ENCODE data around the gene IFI27L2.

Gene IFI27L2

DNA sequence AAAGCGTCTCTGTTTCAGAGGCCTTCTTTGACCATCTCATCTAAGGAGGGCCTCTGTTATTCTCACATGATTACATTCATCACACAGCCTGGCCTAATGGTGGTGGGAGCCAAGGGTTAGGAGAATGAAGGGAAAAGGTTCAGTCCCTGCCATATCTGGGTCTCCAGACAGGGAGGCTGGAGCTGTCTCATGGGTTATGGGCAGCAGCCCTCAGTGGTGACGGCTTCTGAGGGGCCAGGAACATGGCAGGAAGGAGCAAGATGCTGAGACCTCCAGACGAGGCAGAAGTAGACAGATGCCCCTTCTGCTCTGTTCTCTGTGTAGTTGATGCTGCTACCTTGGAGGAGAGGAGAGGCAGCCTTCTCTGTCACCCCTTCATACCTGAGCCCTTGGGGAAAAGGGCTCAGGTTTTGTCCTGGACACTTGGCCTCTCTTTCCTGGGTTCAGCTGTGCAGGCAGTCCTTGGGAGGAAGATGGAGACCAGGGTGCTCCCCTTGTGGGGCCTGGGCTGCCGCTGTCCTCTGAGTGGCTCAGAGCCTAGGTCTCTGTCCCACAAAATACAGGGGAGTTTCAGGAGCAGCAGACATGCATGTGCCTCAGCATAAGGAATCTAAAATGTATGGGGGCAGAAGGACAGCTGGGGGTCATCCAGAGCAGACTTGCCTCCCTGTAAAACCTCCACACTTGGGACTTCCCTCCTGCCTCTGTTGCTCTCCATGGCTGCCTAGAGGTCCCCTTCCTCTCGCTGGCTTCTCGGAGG lies 3.6 kb downstream of the IFI27L2 start:
- Histone ChIP-seq H3K9ac (ENCODE audit: low read length) (no peak overlapping the region), H3K9me3 (ENCODE audit: low read length) (no peaks in the 10 kb centered on the region), H3K27me3 (ENCODE audit: insufficient read depth, low read length) (peaks cover 3% of the 10 kb centered on the region; the same call in 1 of the 2 replicates), H3K4me3 (ENCODE audit: low read depth, low read length, poor library complexity, severe bottlenecking) (no peak overlapping the region), H3K9me2 (ENCODE audit: low read depth, low read length) (no peaks in the 10 kb centered on the region), H3K79me2 (ENCODE audit: insufficient read depth, low read length) (no peaks in the 10 kb centered on the region), H3K4me1 (ENCODE audit: insufficient read depth, low read length, severe bottlenecking) (peaks cover 13% of the 10 kb centered on the region), H3K4me2 (ENCODE audit: low read length) (no peak overlapping the region), H3K36me3 (ENCODE audit: insufficient read depth, low read length) (no peaks in the 10 kb centered on the region), H2AFZ (ENCODE audit: low read length) (no peak overlapping the region), H4K20me1 (ENCODE audit: insufficient read depth, low read length) (no peaks in the 10 kb centered on the region), H3F3A (ENCODE audit: insufficient read depth, low read length) (no peaks in the 10 kb centered on the region), H3K27ac (ENCODE audit: low read depth, low read length, poor library complexity, severe bottlenecking) (no peak overlapping the region)
- no peak for TF ChIP-seq CTCF (IDR thresholded peaks at IDR 0.05; ENCODE audit: low read length)
- no peak for TF ChIP-seq EZH2 (IDR thresholded peaks at IDR 0.05; ENCODE audit: borderline replicate concordance, low read length)

- TF ChIP-seq CTCF (IDR thresholded peaks at IDR 0.05; ENCODE audit: low read length) = no peak
- TF ChIP-seq EZH2 (IDR thresholded peaks at IDR 0.05; ENCODE audit: borderline replicate concordance, low read length) = no peak
- Histone ChIP-seq H3K79me2 (ENCODE audit: insufficient read depth, low read length) (no peaks in the 10 kb centered on the region), H3F3A (ENCODE audit: insufficient read depth, low read length) (no peaks in the 10 kb centered on the region), H3K4me1 (ENCODE audit: insufficient read depth, low read length, severe bottlenecking) (peaks cover 8% of the 10 kb centered on the region), H4K20me1 (ENCODE audit: insufficient read depth, low read length) (no peaks in the 10 kb centered on the region), H3K36me3 (ENCODE audit: insufficient read depth, low read length) (no peaks in the 10 kb centered on the region; the same call in 1 of the 2 replicates), H3K9me3 (ENCODE audit: low read length) (no peaks in the 10 kb centered on the region), H2AFZ (ENCODE audit: low read length) (no peak overlapping the region), H3K9ac (ENCODE audit: low read length) (no peak overlapping the region), H3K27me3 (ENCODE audit: insufficient read depth, low read length) (peaks cover 3% of the 10 kb centered on the region; the same call in 1 of the 2 replicates), H3K9me2 (ENCODE audit: low read depth, low read length) (no peaks in the 10 kb centered on the region), H3K4me3 (ENCODE audit: low read depth, low read length, poor library complexity, severe bottlenecking) (no peak overlapping the region), H3K27ac (ENCODE audit: low read depth, low read length, poor library complexity, severe bottlenecking) (no peak overlapping the region), H3K4me2 (ENCODE audit: low read length) (no peak overlapping the region)
Measured at GRCh38 chr14:94124582-94125377, 4.6 kb downstream of the IFI27L2 start.

DNA sequence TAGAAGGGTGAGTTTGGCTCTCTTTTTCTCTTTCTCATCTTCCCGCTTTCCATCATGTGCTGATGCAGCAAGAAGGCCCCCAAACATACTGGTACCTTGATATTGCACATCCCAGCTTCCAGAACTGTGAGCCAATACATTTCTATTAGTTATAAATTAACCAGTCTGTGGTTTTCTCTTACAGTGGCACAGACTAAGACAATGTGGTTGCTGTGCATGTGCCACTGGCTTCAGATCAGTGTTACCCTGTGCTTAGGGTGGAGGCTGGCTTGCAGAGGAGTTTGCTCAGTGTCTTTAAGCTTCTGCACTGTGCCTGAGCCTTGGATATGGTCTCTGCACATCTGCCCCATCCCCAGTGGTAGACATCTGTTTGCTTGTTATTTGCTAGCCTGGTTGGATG lies 5.5 kb downstream of the IFI27L2 start:
- no peak overlapping the region for H3K4me2 ChIP-seq (ENCODE audit: low read length)
- no peak overlapping the region for H2AFZ ChIP-seq (ENCODE audit: low read length)
- peaks cover 3% of the 10 kb centered on the region; the same call in 1 of the 2 replicates for H3K27me3 ChIP-seq (ENCODE audit: insufficient read depth, low read length)
- H3F3A ChIP-seq (ENCODE audit: insufficient read depth, low read length) = no peaks in the 10 kb centered on the region
- no peaks in the 10 kb centered on the region for H3K9me2 ChIP-seq (ENCODE audit: low read depth, low read length)
- no peaks in the 10 kb centered on the region for H3K79me2 ChIP-seq (ENCODE audit: insufficient read depth, low read length)
- H3K36me3 ChIP-seq (ENCODE audit: insufficient read depth, low read length) = no peaks in the 10 kb centered on the region; the same call in 1 of the 2 replicates
- no peaks in the 10 kb centered on the region for H3K9me3 ChIP-seq (ENCODE audit: low read length)
- no peak overlapping the region for H3K9ac ChIP-seq (ENCODE audit: low read length)
- TF ChIP-seq EZH2 (IDR thresholded peaks at IDR 0.05; ENCODE audit: borderline replicate concordance, low read length) (no peak), CTCF (IDR thresholded peaks at IDR 0.05; ENCODE audit: low read length) (no peak)
- H3K4me3 ChIP-seq (ENCODE audit: low read depth, low read length, poor library complexity, severe bottlenecking) = no peak overlapping the region
- no peaks in the 10 kb centered on the region for H4K20me1 ChIP-seq (ENCODE audit: insufficient read depth, low read length)
- peaks cover under 1% of the 10 kb centered on the region for H3K4me1 ChIP-seq (ENCODE audit: insufficient read depth, low read length, severe bottlenecking)
- H3K27ac ChIP-seq (ENCODE audit: low read depth, low read length, poor library complexity, severe bottlenecking) = no peak overlapping the region

Data from OCI-LY1 (cell line).